Measurements from ENCODE around the gene SMC6.

Gene SMC6

DNA sequence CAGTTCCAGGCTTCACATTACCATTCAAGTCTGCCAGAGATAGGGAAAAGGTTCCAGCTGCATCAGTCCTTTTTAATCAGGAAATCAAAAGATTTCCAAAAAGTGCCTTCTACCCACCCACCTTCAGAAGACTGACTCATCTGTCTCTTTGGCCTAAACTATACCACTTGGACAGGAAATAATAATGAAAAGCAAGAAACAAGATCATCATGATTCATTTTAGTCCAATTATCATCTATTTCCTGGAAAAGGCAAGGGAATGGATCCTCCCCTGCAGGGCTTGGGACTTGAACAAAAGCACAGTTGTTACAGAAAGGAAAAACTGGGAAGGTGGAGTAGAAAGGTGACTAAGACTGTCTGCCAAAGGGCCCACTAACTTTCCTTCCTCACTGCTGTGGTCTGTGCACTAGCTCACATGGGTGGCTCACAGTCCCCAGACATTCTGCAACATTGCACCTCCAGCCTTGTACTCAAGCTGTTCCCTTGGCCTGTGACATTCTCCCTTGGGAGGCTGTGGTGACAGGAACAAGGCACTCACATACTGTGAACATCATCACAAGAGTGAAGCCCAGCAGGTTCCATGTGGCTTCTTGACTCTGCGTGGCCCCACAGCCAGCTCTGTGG, 137.8 kb downstream of the SMC6 start:
- no peak for DNase-seq (ENCODE audit: low read depth in 2 of 2)

DNA sequence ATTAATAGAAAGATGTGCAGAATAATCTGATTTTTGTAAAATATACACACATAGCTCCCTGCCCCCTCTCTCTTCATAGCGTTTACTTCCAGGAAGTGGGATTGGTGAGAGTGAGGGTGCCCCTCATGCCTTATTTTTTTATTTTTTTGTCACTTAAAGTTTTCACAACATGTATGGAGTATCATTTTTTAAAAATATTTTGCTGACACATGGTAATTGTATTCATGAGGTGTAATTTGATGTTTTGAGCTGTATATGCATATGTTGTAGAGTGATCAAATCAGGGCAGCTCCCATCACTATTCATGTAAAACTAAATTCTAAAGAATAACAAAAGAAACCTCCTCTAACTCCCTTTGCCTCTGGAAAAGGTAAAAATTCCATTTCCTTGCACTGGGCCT, 138.5 kb downstream of the SMC6 start:
- no peak for DNase-seq (ENCODE audit: low read depth in 2 of 2)

DNA sequence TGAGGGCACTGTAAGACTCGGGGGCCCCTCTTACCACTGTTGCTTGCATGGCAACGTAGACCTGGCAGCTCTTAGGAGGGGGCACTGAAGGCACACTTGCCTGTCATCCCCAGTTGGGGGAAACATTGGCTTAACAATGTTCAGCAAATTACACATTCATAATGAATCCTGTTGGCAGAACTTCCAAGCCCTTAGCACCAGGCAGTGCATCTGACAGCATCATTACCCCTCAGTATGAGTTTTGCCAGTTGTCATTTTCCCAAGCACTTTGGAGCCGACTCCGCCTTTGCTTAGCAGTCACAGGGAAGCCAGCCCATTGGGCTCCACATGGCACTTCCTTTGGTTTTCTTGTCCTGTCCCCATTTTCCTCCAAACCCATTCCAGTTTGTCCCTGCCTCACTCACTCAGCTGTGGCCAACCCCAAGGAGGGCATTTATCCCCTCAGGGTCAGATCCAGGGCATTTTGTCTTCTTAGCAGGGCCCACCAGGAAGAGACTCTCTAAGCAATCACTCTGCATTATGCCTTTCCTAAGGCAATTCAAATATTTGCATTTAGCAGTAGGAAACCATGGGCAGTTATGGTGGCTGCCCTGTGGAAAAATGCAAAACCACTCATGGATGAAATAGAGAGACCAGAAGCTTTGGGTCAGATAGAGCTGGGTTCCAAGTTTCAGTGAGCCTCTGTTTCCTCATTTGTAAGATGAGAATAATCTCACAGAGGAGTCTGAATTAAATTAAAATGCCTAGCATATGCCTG, 139.3 kb downstream of the SMC6 start:
- no peak for DNase-seq (ENCODE audit: low read depth in 2 of 2)

Data from stimulated activated CD4-positive, alpha-beta T cell treated with anti-CD3 and anti-CD28 coated beads, Interleukin-12 subunit alpha, Interleukin-12 subunit beta, amount 100 ng/mL, for 24 hours (primary cell).